PC-9 (cell line): ENCODE data around the gene OXT. TPM values are rescaled to one million over a fixed set of nuclear protein-coding genes. Genes with fewer than 3 reads are reported as not detected.

Source experiments
- BruUV-seq: library from RNA; stranded (reverse); fragments of 400-500 nt; replicated peaks from 2 replicates; lab custom pipeline; 2021; lab: Mats Ljungman, UMichigan
- CTCF ChIA-PET: fragments of 300-600 bp; sonication (Branson Sonifier 250); formaldehyde crosslinking; loops from one replicate; lab custom pipeline; 2022; ENCODE audit warnings: antibody characterized with exemption; lab: Charles Lee
- POLR2A ChIA-PET: fragments of 300-600 bp; sonication (Branson Sonifier 250); formaldehyde crosslinking; loops from one replicate; lab custom pipeline; 2022; ENCODE audit warnings: antibody characterized with exemption; ENCODE audit not compliant: unreplicated experiment; lab: Charles Lee
- DNase-seq, 2 experiments: peaks; one replicate each; pipeline versions ENCODE4 v3.0.0 to v3.0.0-alpha.2; 2015 to 2022; ENCODE audit warnings: mixed read lengths in 1 of 2
- H2AFZ ChIP-seq: fragments of 200-600 bp; sonication (generic); 2 replicates; pipeline ENCODE4 v1.8.1; 2017; ENCODE audit warnings: antibody characterized with exemption
- H3F3A ChIP-seq: fragments of 200-600 bp; sonication (generic); 2 replicates; pipeline ENCODE4 v1.8.1; 2017; ENCODE audit warnings: antibody characterized with exemption, mild to moderate bottlenecking, low read depth; ENCODE audit not compliant: insufficient read depth
- H3K27ac ChIP-seq: fragments of 200-600 bp; sonication (generic); 2 replicates; pipeline ENCODE4 v1.6.1; 2016; ENCODE audit warnings: mixed run types
- H3K27me3 ChIP-seq: fragments of 200-600 bp; sonication (generic); 2 replicates; pipeline ENCODE4 v1.6.1; 2016; ENCODE audit warnings: low read depth, mixed run types; ENCODE audit not compliant: insufficient read depth
- H3K36me3 ChIP-seq: fragments of 200-600 bp; sonication (generic); 2 replicates; pipeline ENCODE4 v1.6.1; 2016; ENCODE audit warnings: low read depth, mixed run types
- H3K4me1 ChIP-seq: fragments of 200-600 bp; sonication (generic); replicated peaks from 2 replicates; pipeline ENCODE4 v1.6.1; 2016; ENCODE audit warnings: mixed run types; ENCODE audit not compliant: insufficient read depth
- H3K4me2 ChIP-seq: fragments of 200-600 bp; sonication (generic); 2 replicates; pipeline ENCODE4 v1.6.1; 2017; ENCODE audit warnings: mixed run types
- H3K4me3 ChIP-seq: fragments of 200-600 bp; sonication (generic); 2 replicates; pipeline ENCODE4 v1.6.1; 2016; ENCODE audit warnings: mixed run types
- H3K79me2 ChIP-seq: fragments of 200-600 bp; sonication (generic); 2 replicates; pipeline ENCODE4 v1.6.1; 2017; ENCODE audit warnings: low read depth, mixed run types
- H3K9me2 ChIP-seq: fragments of 200-600 bp; sonication (generic); 2 replicates; pipeline ENCODE4 v1.8.1; 2017; ENCODE audit warnings: mild to moderate bottlenecking; ENCODE audit not compliant: insufficient read depth
- H3K9me3 ChIP-seq: fragments of 200-600 bp; sonication (generic); 2 replicates; pipeline ENCODE4 v1.8.1; 2016; ENCODE audit warnings: low read depth; ENCODE audit not compliant: insufficient read depth
- H4K20me1 ChIP-seq: fragments of 200-600 bp; sonication (generic); 2 replicates; pipeline ENCODE4 v1.8.1; 2017; ENCODE audit not compliant: insufficient read depth
- EZH2 ChIP-seq: fragments of 200-600 bp; sonication (generic); IDR thresholded peaks from 2 replicates; pipeline ENCODE4 v1.8.0; 2017; ENCODE audit warnings: antibody characterized with exemption, low read depth
- intact Hi-C: fragments of 100-400 bp; cut with micrococcal nuclease; formaldehyde crosslinking; loops from one replicate; pipeline ENCODE4 v1.10.0; 2022; ENCODE audit not compliant: unreplicated experiment
- total RNA-seq: library from RNA; stranded (reverse); gene quantifications from 2 replicates; pipeline ENCODE4 v1.2.3, GENCODE V29; 2021
- TF ChIP-seq, protein P1 (sequence below): fragments of 200-600 bp; sonication (generic); conservative IDR thresholded peaks from 2 replicates; pipeline ENCODE4 v1.6.1; 2017; ENCODE audit warnings: mixed run types, antibody characterized with exemption, mild to moderate bottlenecking, moderate library complexity

The OXT gene
- total RNA-seq, 1 experiment from 2014 or later: not detected

DNA sequence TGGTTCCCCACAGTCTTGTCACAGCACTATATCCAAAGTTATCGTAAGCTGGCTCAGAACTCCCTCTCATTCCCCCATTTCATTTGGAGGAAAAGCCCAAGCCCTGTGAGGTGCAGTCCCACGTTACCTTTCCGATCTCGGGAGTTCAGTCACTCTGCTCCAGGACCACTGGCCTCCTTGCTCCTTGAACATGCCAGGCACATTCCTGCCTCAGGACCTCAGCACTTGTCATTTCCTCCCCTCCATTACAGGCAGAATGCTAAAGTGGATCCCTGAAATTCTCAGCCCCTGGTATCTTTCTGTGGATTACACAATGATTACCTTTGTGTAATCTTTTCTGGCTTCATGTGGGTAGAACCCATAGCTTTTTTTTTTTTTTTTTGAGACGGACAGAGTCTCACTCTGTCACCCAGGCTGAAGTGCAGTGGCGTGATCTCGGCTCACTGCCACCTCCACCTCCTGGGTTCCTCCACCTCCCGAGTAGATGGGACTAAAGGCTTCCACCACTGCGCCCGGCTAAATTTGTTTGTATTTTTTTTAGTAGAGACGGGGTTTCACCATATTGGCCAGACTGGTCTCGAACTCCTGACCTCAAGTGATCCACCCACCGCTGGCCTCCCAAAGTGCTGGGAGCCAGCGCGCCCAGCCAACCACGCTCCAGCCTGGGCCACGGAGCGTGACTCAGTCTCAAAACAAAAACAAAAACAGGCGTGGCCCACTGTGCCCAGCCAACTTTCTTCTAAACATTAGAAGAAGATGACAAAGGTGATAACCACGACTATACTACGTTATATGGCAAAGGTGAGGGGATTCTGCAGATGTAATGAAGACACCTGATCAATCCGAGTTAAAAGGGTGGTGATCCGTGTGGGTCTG, 4.0 kb upstream of the OXT start:
- no peaks in the 10 kb centered on the region for H3K9me2 ChIP-seq
- DNase-seq: peak; percentile 40 to 66
- ChIA-PET POLR2A (no interaction called here), CTCF (interaction anchor here (0.6 kb wide), 1 partner anchor 168 kb away, joined by 6 read pairs; no protein-coding TSS in a partner anchor)
- peaks cover 44% of the 10 kb centered on the region for H3F3A ChIP-seq
- H3K9me3 ChIP-seq: no peaks in the 10 kb centered on the region
- no peaks in the 10 kb centered on the region for H4K20me1 ChIP-seq
- H3K4me2 ChIP-seq: peak overlapping the region; percentile 64
- intact Hi-C loops: no loop called here
- no peaks in the 10 kb centered on the region for H3K36me3 ChIP-seq
- no TSS peak for BruUV-seq
- H3K79me2 ChIP-seq: no peaks in the 10 kb centered on the region
- H3K27me3 ChIP-seq: no peaks in the 10 kb centered on the region
- H2AFZ ChIP-seq: no peak overlapping the region
- H3K27ac ChIP-seq: peak overlapping the region; percentile 68
- no peak for TF ChIP-seq EZH2
- TF ChIP-seq, protein P1, sequence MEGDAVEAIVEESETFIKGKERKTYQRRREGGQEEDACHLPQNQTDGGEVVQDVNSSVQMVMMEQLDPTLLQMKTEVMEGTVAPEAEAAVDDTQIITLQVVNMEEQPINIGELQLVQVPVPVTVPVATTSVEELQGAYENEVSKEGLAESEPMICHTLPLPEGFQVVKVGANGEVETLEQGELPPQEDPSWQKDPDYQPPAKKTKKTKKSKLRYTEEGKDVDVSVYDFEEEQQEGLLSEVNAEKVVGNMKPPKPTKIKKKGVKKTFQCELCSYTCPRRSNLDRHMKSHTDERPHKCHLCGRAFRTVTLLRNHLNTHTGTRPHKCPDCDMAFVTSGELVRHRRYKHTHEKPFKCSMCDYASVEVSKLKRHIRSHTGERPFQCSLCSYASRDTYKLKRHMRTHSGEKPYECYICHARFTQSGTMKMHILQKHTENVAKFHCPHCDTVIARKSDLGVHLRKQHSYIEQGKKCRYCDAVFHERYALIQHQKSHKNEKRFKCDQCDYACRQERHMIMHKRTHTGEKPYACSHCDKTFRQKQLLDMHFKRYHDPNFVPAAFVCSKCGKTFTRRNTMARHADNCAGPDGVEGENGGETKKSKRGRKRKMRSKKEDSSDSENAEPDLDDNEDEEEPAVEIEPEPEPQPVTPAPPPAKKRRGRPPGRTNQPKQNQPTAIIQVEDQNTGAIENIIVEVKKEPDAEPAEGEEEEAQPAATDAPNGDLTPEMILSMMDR: no peak
- peaks cover 40% of the 10 kb centered on the region for H3K4me1 ChIP-seq
- H3K4me3 ChIP-seq: no peak overlapping the region

DNA sequence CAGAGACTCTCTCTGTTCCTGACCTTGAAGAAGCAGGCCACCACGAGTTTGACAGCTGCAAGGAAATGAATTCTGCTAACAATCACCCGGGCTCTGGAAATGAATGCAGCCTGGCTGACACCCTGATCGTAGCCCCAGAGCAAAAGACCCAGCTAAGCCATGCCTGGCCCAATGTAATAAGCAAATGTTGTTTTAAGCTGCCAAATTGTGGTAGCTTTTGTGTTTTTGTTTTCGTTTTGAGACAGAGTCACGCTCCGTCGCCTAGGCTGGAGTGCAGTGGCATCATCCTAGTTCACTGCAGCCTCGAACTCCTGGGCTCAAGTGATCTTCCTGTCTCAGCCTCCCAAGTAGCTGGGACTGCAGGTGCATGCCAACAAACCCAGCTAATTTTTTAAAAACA, 3.3 kb upstream of the OXT start:
- DNase-seq: no peak
- Histone ChIP-seq H3K79me2 (no peaks in the 10 kb centered on the region), H3K4me3 (no peak overlapping the region), H3K36me3 (no peaks in the 10 kb centered on the region), H3K4me2 (no peak overlapping the region), H3K9me3 (no peaks in the 10 kb centered on the region), H3K9me2 (no peaks in the 10 kb centered on the region), H3K4me1 (peaks cover 47% of the 10 kb centered on the region), H3K27me3 (no peaks in the 10 kb centered on the region), H4K20me1 (no peaks in the 10 kb centered on the region), H2AFZ (no peak overlapping the region), H3K27ac (peak overlapping the region; percentile 68), H3F3A (peaks cover 46% of the 10 kb centered on the region)
- intact Hi-C loops: no loop called here
- ChIA-PET POLR2A (interaction anchor here (0.6 kb wide), 1 partner anchor 11 kb away, joined by 4 read pairs; no protein-coding TSS in a partner anchor), CTCF (no interaction called here)
- TF ChIP-seq, protein P1: no peak
- no peak for TF ChIP-seq EZH2
- no TSS peak for BruUV-seq

DNA sequence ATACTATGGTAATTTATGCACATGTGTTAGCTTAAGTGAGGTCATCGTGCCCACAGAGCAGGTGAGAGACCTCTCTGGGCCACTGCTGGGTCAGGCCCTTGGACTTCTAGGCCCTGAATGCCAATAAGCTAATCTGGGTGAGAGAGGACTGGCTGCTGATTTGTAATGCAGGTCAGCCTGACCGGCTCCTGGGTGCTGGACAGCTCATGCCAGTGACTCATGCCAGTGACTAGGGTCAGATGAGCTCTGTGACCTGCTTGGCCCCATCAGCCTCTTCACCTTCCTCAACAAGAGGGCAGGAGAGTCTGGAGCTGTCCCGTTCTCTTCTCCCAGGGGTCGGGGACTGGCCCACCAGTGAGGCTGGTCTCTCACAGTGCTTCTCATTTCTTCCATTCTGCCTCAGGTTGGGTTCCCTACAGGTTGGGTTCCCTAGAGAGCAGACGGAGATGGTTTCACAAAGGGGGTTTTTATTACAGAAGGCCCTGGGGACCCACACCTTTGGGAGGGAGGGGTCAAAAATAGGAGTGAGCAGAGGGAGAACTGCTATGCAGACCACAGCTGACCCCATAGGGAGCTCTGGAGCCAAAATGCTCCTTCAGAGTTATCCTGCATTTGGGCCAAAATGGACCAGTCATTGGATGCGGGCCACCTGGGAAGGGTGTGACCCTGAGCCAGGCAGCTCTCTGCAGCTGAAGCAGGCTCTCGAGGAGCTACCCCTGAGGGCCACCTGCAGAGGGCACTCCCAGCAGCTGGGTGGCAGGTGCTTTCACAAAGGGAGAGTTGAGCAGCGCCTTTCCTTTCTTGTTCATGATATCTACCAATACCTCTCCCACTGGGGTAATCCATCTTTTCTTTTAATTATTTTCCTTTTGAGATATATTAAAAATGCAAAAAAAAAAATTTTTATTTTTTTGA, 2.2 kb upstream of the OXT start:
- no peak overlapping the region for H2AFZ ChIP-seq
- ChIA-PET POLR2A (no interaction called here), CTCF (interaction anchor here (0.5 to 1.1 kb wide), 2 partner anchors 46 to 562 kb away, joined by 12 to 19 read pairs; no protein-coding TSS in a partner anchor)
- H3K9me3 ChIP-seq: no peaks in the 10 kb centered on the region
- peak overlapping the region; percentile 4; the same call in 1 of the 2 replicates for H3K4me2 ChIP-seq
- peak overlapping the region; percentile 68 for H3K27ac ChIP-seq
- H4K20me1 ChIP-seq: no peaks in the 10 kb centered on the region
- H3K79me2 ChIP-seq: no peaks in the 10 kb centered on the region
- intact Hi-C loops: no loop called here
- no peaks in the 10 kb centered on the region for H3K9me2 ChIP-seq
- H3F3A ChIP-seq: peaks cover 53% of the 10 kb centered on the region
- peak; percentile 67 to 92 for DNase-seq
- H3K36me3 ChIP-seq: no peaks in the 10 kb centered on the region
- TF ChIP-seq EZH2: no peak
- TF ChIP-seq, protein P1: no peak; the same call in 1 of the 2 replicates
- peaks cover 54% of the 10 kb centered on the region for H3K4me1 ChIP-seq
- no TSS peak for BruUV-seq
- no peak overlapping the region for H3K4me3 ChIP-seq
- H3K27me3 ChIP-seq: no peaks in the 10 kb centered on the region
